COLO668 (cell line): ENCODE results near the gene UNC5C.
"Not testable (repeated sequence)": the region's sequence is repeated elsewhere in the genome, so short reads cannot be mapped to it uniquely, and the experiment has no call there.

ENCODE experiments used
- DNase-seq: peaks from one replicate; lab custom pipeline; 2025; ENCODE audit not compliant: unreplicated experiment; lab: John Stamatoyannopoulos, UW

Gene UNC5C

GRCh38 chr4:95141361-95141760 lies 407.4 kb downstream of the UNC5C start:
- no peak for DNase-seq

GRCh38 chr4:95139424-95139823 lies 409.3 kb downstream of the UNC5C start:
- DNase-seq, result not testable (repeated sequence)

- not testable (repeated sequence) for DNase-seq
Measured at GRCh38 chr4:95134016-95134415, 414.8 kb downstream of the UNC5C start.

GRCh38 chr4:95129821-95130311 lies 418.9 kb downstream of the UNC5C start:
- DNase-seq, result no peak

GRCh38 chr4:95129031-95129430 lies 419.7 kb downstream of the UNC5C start:
- DNase-seq, result no peak

- peak; percentile 6 for DNase-seq
Measured at GRCh38 chr4:95124906-95125504, 423.8 kb downstream of the UNC5C start.

- DNase-seq, result no peak
Measured at GRCh38 chr4:95122001-95122400, 426.8 kb downstream of the UNC5C start.

- DNase-seq, result no peak
Measured at GRCh38 chr4:95120456-95120855, 428.3 kb downstream of the UNC5C start.

- no peak for DNase-seq
Measured at GRCh38 chr4:95118497-95118896, 430.3 kb downstream of the UNC5C start.

- no peak for DNase-seq
Measured at GRCh38 chr4:95114521-95114920, 434.3 kb downstream of the UNC5C start.
